ENCODE data around the gene WDR33. TPM values are rescaled to one million over a fixed set of nuclear protein-coding genes. Genes with fewer than 3 reads are reported as not detected.

Gene WDR33
- total RNA-seq, 8 experiments from 2014 or later: 32.8 to 80.9 (median 49.2) TPM

DNA sequence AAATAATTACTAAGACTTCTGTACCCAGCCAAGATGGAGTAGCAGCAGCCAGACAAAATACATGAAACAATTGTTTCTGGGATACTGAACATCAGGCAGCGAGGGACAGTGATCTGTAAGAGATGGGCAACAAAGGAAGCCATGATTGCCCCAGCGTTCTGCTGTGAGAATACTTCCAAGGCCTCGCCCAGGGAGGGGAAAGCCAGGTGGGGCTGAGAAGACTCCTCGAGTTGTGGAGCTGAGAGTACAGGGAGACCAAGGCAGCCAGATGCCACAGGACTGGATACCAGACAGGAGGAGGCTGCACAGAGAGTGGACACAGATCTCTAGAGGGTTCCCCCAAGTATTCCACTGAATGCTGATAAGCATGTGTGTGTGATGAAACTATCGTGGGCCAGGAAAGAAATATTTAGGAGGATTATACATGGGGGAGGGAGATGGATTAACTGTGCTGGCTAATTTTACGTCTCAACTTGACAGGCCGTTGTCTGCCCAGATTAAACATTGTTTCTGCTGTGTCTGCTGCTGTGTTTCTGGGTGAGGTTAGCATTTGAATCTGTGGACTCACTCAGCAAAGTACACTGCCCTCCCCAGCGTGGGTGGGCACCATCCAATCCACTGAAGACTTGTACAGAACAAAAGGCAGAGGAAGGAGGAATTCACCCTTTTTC lies 125.4 kb downstream of the WDR33 start:
- Histone ChIP-seq H3K4me3 (no peak overlapping the region), H3K27ac (no peak overlapping the region), H3K4me1 (replicated peaks in 1 of 2) (no peaks in the 10 kb centered on the region)
- peak in 1 of 8 experiments; percentile 16 for ATAC-seq (replicated peaks in 6 of 8)
- in situ Hi-C loops (cut with MboI; ENCODE audit: low pct_unique_long_range_greater_than_20kb in 2 of 9, low sequenced_read_pairs in 9 of 9, unreplicated experiment in 9 of 9): no loop called here
- 32 to 95% (median 68%) methylated on average over 2 to 7 of the region's 8 CpGs for WGBS, 10 experiments

GRCh38 chr2:127683757-127684156 lies 127.2 kb downstream of the WDR33 start:
- ATAC-seq (replicated peaks in 6 of 8): no peak
- H3K4me3 ChIP-seq: no peak overlapping the region
- 70 to 100% (median 87%) methylated on average over 2 to 4 of the region's 15 CpGs; no CpG with 5 or more reads in 7 of the 10 experiments for WGBS, 10 experiments
- no peaks in the 10 kb centered on the region for H3K4me1 ChIP-seq (replicated peaks in 1 of 2)
- no peak overlapping the region for H3K27ac ChIP-seq
- in situ Hi-C loops (cut with MboI; ENCODE audit: low pct_unique_long_range_greater_than_20kb in 2 of 9, low sequenced_read_pairs in 9 of 9, unreplicated experiment in 9 of 9): no loop called here

DNA sequence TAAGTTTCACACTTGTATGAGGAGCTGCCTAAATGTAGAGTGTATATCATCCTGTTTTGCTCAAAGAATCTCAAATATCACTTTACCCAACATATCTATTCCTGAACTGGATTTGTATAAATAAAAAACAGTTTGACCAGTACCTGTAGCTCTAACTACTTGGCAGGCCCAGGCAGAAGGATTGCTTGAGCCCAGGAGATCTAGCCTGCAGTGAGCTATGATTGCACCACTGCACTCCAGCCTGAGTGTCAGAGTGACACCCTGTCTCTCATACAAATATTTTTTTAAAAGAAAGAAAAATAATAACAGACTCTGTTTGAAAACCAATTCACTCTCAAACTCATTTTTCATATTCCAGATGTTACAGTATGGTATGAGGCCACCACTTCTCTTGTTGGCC lies 127.9 kb downstream of the WDR33 start:
- ATAC-seq (replicated peaks in 6 of 8): no peak
- no peaks in the 10 kb centered on the region for H3K4me1 ChIP-seq (replicated peaks in 1 of 2)
- in situ Hi-C loops (cut with MboI; ENCODE audit: low pct_unique_long_range_greater_than_20kb in 2 of 9, low sequenced_read_pairs in 9 of 9, unreplicated experiment in 9 of 9): no loop called here
- no peak overlapping the region for H3K27ac ChIP-seq
- no peak overlapping the region for H3K4me3 ChIP-seq

DNA sequence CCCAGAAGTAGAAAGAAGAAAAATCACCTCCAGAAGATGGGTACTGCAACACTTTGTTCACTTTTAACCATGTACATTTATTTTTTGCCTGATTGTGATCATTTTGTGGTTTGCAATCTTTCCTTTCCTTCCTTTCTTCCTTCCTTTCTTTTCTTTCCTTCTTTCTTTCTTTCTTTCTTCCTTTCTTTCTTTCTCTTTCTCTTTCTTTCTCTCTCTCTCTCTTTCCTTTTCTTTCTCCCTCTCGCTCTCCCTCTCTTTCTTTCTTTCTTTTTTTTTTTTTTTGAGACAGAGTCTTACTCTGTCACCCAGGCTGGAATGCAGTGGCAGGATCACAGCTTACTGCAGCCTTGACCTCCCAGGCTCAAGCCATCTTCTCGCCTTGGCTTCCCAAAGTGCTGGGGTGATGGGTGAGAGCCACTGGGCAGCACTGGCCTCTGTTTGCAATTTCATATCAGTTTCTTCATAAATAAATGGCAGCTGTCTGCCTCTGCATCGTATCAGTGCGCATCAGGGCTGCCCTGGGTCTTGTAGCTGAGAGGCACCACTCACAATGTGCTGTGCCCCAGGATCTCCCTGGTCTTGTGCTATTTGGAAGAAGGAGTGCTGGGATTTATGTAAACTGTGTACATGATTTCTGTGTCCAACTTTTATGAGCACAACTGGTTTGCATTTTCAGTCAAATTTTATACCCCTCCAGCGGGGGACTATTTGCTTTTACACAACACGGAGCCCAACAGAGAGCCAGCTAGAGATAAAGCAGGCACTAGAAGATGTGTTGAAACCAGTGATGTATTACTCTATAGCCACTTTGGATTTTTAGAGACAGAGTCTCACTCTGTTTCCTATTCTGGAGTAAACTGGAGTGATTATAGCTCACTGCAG lies 128.8 kb downstream of the WDR33 start:
- Histone ChIP-seq H3K4me1 (replicated peaks in 1 of 2) (no peaks in the 10 kb centered on the region), H3K27ac (no peak overlapping the region), H3K4me3 (no peak overlapping the region)
- in situ Hi-C loops (cut with MboI; ENCODE audit: low pct_unique_long_range_greater_than_20kb in 2 of 9, low sequenced_read_pairs in 9 of 9, unreplicated experiment in 9 of 9): no loop called here
- 50 to 100% (median 82%) methylated on average over 1 to 5 of the region's 6 CpGs for WGBS, 10 experiments
- ATAC-seq (replicated peaks in 6 of 8): no peak

GRCh38 chr2:127681288-127681804 lies 129.6 kb downstream of the WDR33 start:
- no peaks in the 10 kb centered on the region for H3K4me1 ChIP-seq (replicated peaks in 1 of 2)
- H3K27ac ChIP-seq: no peak overlapping the region
- ATAC-seq (replicated peaks in 6 of 8): peak in 6 of 8 experiments; percentile 6 to 64 (median 45)
- 0 to 65% (median 44%) methylated on average over 1 to 15 of the region's 25 CpGs; no CpG with 5 or more reads in 3 of the 10 experiments for WGBS, 10 experiments
- in situ Hi-C loops (cut with MboI; ENCODE audit: low pct_unique_long_range_greater_than_20kb in 2 of 9, low sequenced_read_pairs in 9 of 9, unreplicated experiment in 9 of 9): no loop called here
- no peak overlapping the region for H3K4me3 ChIP-seq

GRCh38 chr2:127680706-127681287 lies 130.2 kb downstream of the WDR33 start:
- Histone ChIP-seq H3K4me3 (no peak overlapping the region), H3K27ac (no peak overlapping the region), H3K4me1 (replicated peaks in 1 of 2) (peaks cover 4% of the 10 kb centered on the region in 2 donors)
- no peak for ATAC-seq (replicated peaks in 6 of 8)
- 67 to 96% (median 81%) methylated on average over 1 to 13 of the region's 19 CpGs; no CpG with 5 or more reads in 2 of the 10 experiments for WGBS, 10 experiments
- in situ Hi-C loops (cut with MboI; ENCODE audit: low pct_unique_long_range_greater_than_20kb in 2 of 9, low sequenced_read_pairs in 9 of 9, unreplicated experiment in 9 of 9): no loop called here

DNA sequence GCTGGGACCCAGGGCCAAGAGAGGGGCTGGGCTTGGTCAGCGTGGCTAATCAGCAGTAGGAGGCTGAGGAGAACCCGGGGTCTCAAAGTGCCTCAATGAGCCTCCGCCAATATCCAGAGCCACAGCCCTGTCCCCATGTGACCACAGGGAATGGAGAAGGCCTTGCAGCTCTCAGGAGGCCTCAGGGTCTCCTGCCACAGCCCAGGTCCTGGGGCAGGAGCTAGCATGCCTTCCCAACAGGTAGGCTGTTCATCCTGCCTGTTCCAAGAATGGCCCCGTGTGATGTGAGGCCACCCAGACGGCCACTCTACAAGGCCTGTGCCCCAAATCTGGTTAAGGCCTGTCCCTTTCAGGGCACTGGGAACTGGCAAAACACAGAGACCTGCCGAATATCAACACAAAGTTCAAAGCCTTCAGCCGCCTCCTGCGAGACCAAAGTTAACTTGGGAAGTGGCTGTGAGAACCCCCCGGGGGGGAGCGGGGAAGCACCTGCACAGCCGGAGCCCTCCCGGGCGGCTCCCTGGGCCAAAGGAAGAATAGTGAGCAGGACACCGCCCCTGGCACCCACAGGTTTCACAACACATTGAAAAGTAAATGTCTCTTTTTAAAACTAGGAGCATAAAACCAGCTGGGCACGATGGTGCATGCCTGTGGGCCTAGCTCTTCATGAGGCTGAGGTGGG lies 131.2 kb downstream of the WDR33 start:
- Histone ChIP-seq H3K4me3 (no peak overlapping the region), H3K27ac (no peak overlapping the region), H3K4me1 (replicated peaks in 1 of 2) (peaks cover 4 to 9% of the 10 kb centered on the region in 2 donors)
- no peak for ATAC-seq (replicated peaks in 6 of 8)
- WGBS, 10 experiments: 74 to 100% (median 83%) methylated on average over 1 to 6 of the region's 15 CpGs; no CpG with 5 or more reads in 5 of the 10 experiments
- in situ Hi-C loops (cut with MboI; ENCODE audit: low pct_unique_long_range_greater_than_20kb in 2 of 9, low sequenced_read_pairs in 9 of 9, unreplicated experiment in 9 of 9): no loop called here

GRCh38 chr2:127678991-127679390 lies 132.0 kb downstream of the WDR33 start:
- ATAC-seq (replicated peaks in 6 of 8): no peak
- peaks cover 4 to 9% of the 10 kb centered on the region in 2 donors for H3K4me1 ChIP-seq (replicated peaks in 1 of 2)
- no peak overlapping the region for H3K4me3 ChIP-seq
- 33 to 92% methylated on average over 1 to 2 of the region's 6 CpGs; no CpG with 5 or more reads in 8 of the 10 experiments for WGBS, 10 experiments
- in situ Hi-C loops (cut with MboI; ENCODE audit: low pct_unique_long_range_greater_than_20kb in 2 of 9, low sequenced_read_pairs in 9 of 9, unreplicated experiment in 9 of 9): no loop called here
- H3K27ac ChIP-seq: no peak overlapping the region

DNA sequence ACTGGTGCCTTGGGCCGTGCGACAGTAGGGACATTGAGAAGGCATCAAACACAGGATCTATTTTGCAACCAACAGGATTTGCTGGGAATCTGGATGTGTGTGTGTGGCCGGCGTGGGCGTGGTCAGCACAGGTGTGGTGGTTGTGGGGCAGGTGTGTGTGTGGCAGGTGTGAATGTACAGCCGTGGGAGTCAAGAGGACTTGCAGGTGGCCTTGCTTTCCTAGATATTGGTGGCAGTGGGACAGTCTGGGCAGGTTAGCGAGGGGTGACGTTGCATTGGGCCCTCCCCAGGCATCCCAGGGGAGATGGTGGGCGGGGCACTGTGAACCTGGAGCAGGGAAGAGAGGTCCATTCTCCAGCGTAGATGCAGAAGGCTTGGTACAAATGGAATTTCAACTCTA lies 132.4 kb downstream of the WDR33 start:
- in situ Hi-C loops (cut with MboI; ENCODE audit: low pct_unique_long_range_greater_than_20kb in 2 of 9, low sequenced_read_pairs in 9 of 9, unreplicated experiment in 9 of 9): no loop called here
- Histone ChIP-seq H3K4me3 (no peak overlapping the region), H3K4me1 (replicated peaks in 1 of 2) (peaks cover 4 to 9% of the 10 kb centered on the region in 2 donors), H3K27ac (no peak overlapping the region)
- WGBS, 10 experiments: 0 to 92% (median 83%) methylated on average over 1 to 8 of the region's 10 CpGs; no CpG with 5 or more reads in 6 of the 10 experiments
- no peak for ATAC-seq (replicated peaks in 6 of 8)

DNA sequence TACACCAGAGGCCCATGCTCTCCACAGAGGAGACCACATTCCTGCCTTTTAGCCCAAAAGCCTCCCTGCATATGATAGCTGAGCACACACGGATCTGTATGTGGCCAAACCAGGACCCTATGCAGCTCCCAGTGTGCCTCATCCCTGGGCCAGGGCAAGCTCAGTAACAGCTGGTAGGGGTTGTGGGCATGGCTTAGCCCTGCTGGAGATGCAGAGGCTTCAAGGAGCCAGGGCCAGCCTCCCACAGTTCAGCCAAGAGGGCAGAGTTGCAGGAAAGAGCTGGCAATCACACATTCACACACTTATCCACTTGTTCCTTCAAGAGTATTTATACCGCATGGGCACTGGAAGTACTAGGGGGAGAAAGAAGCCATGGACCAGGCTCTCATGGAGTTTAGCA lies 134.1 kb downstream of the WDR33 start:
- in situ Hi-C loops (cut with MboI; ENCODE audit: low pct_unique_long_range_greater_than_20kb in 2 of 9, low sequenced_read_pairs in 9 of 9, unreplicated experiment in 9 of 9): no loop called here
- Histone ChIP-seq H3K4me1 (replicated peaks in 1 of 2) (peaks cover 4 to 9% of the 10 kb centered on the region in 2 donors), H3K4me3 (no peak overlapping the region), H3K27ac (no peak overlapping the region)
- ATAC-seq (replicated peaks in 6 of 8): no peak
- WGBS, 10 experiments: 33 to 100% (median 75%) methylated on average over 1 to 2 of the region's 2 CpGs; no CpG with 5 or more reads in 5 of the 10 experiments

GRCh38 chr2:127675331-127676261 lies 135.4 kb downstream of the WDR33 start, which contains the start of gene LIMS2:
Gene LIMS2 (minus strand): TSS chr2:127675530. CDS start chr2:127675024, 506 bp downstream.
- H3K4me3 ChIP-seq: peak within 1 kb of the TSS; percentile 18 to 39 (median 31)
- peaks cover 4 to 9% of the 10 kb centered on the region in 2 donors for H3K4me1 ChIP-seq (replicated peaks in 1 of 2)
- in situ Hi-C loops (cut with MboI; ENCODE audit: low pct_unique_long_range_greater_than_20kb in 2 of 9, low sequenced_read_pairs in 9 of 9, unreplicated experiment in 9 of 9): no loop called here
- no peak within 1 kb of the TSS for H3K27ac ChIP-seq
- peak; percentile 47 to 78 (median 68) for ATAC-seq (replicated peaks in 6 of 8)
- WGBS, 10 experiments: 0 to 52% (median 0%) methylated on average over 1 to 6 of the region's 56 CpGs; no CpG with 5 or more reads in 3 of the 10 experiments
